HEK293T (cell line): ENCODE data around the gene DYRK2.

Source experiments
- BHLHE40 ChIP-seq: fragments of 450-650 bp; IDR thresholded peaks from 2 replicates; pipeline ENCODE4 v1.6.1; 2016; ENCODE audit warnings: mild to moderate bottlenecking, moderate library complexity, borderline replicate concordance
- ELF4 ChIP-seq: fragments of 450-650 bp; IDR thresholded peaks from 2 replicates; pipeline ENCODE4 v1.6.1; 2017; ENCODE audit warnings: antibody characterized with exemption
- FOXM1 ChIP-seq: fragments of 450-650 bp; IDR thresholded peaks from 2 replicates; pipeline ENCODE4 v1.6.1; 2017; ENCODE audit warnings: mild to moderate bottlenecking, borderline replicate concordance
- NFRKB ChIP-seq: fragments of 450-650 bp; IDR thresholded peaks from 2 replicates; pipeline ENCODE4 v1.6.1; 2016; ENCODE audit warnings: mild to moderate bottlenecking, moderate library complexity
- PKNOX1 ChIP-seq: fragments of 450-650 bp; IDR thresholded peaks from 2 replicates; pipeline ENCODE4 v1.6.1; 2016
- SP1 ChIP-seq: fragments of 450-650 bp; IDR thresholded peaks from 2 replicates; pipeline ENCODE4 v1.6.1; 2017

GRCh38 chr12:67633024-67633610, 15.4 kb upstream of the DYRK2 start:
- TF ChIP-seq BHLHE40 (no peak), PKNOX1 (no peak), NFRKB (no peak), SP1 (no peak), FOXM1 (no peak), ELF4 (no peak)
